Sigmoid colon (tissue), 7 donors: ENCODE measurements around the gene NOXO1. TPM values are rescaled to one million over a fixed set of nuclear protein-coding genes. Genes with fewer than 3 reads are reported as not detected.

Experiments
- DNase-seq: peaks from one replicate; pipeline ENCODE4 v3.0.0-alpha.2; 2019
- H3K27ac ChIP-seq, 4 donors: fragments of 200-600 bp; sonication (generic); one replicate each; pipeline ENCODE4 v1.5.1; 2016 to 2019; ENCODE audit warnings: mild to moderate bottlenecking in 1 of 4
- H3K27me3 ChIP-seq, 3 donors: fragments of 200-600 bp; sonication (generic); one replicate each; pipeline ENCODE4 v1.5.1; 2019; ENCODE audit warnings: mild to moderate bottlenecking in 1 of 3
- H3K36me3 ChIP-seq, 4 donors: fragments of 200-600 bp; sonication (generic); one replicate each; pipeline ENCODE4 v1.5.1; 2016 to 2019
- H3K4me1 ChIP-seq, 4 donors: fragments of 200-600 bp; sonication (generic); one replicate each; pipeline ENCODE4 v1.5.1; 2017 to 2019
- H3K4me3 ChIP-seq, 4 donors: fragments of 200-600 bp; sonication (generic); one replicate each; pipeline ENCODE4 v1.5.1; 2017 to 2019; ENCODE audit warnings: mild to moderate bottlenecking in 2 of 4, moderate library complexity in 1 of 4
- H3K9me3 ChIP-seq, 4 donors: fragments of 200-600 bp in 3 of 4; sonication (generic) in 3 of 4; one replicate each; pipeline versions ENCODE4 v1.5.1 to v1.6.1; 2013 to 2019
- CTCF ChIP-seq, 4 experiments: fragments of 450-650 bp in 3 of 4; fragments of 200-600 bp in 1 of 4; IDR thresholded peaks; one replicate each; pipeline ENCODE4 v1.5.1; 2016 to 2019; ENCODE audit warnings: antibody characterized with exemption in 4 of 4, mild to moderate bottlenecking in 3 of 4, moderate library complexity in 2 of 4
- EP300 ChIP-seq, 4 donors: sonication (generic); formaldehyde crosslinking; IDR thresholded peaks; one replicate each; pipeline ENCODE4 v1.6.1; 2017; ENCODE audit warnings: antibody characterized with exemption in 4 of 4
- POLR2A ChIP-seq, 2 donors: fragments of 450-650 bp; IDR thresholded peaks; one replicate each; pipeline ENCODE4 v1.6.1; 2016; ENCODE audit warnings: antibody characterized with exemption in 2 of 2, mild to moderate bottlenecking in 2 of 2, moderate library complexity in 2 of 2
- POLR2AphosphoS5 ChIP-seq, 4 donors: sonication (generic); formaldehyde crosslinking; IDR thresholded peaks; one replicate each; pipeline ENCODE4 v1.6.1; 2017; ENCODE audit warnings: antibody characterized with exemption in 4 of 4
- WGBS, 2 donors: extraction: QIAGEN DNeasy Blood & Tissue Kit; methylation state at CpG; one replicate each; pipeline ENCODE4 v1.1.7; 2013; 5-methylcytosine and 5-hydroxymethylcytosine counted together
- intact Hi-C: fragments of 100-400 bp; cut with DNase I; formaldehyde crosslinking; loops from one replicate; pipeline ENCODE4 v1.15.1; 2023
- polyA plus RNA-seq, 3 donors: library from polyadenylated mRNA; stranded (reverse); fragments of 200-250 nt; gene quantifications; one replicate each; pipeline ENCODE4 v1.2.3, GENCODE V29; 2013
- total RNA-seq, 4 donors: library from RNA; depleted of rRNA; stranded (reverse); fragments of >200 nt; gene quantifications; one replicate each; pipeline ENCODE4 v1.1.0, GENCODE V29; 2016
- donor health status: healthy with polysubstance abuse.
- donor health status: Bipolar disorder and iron deficiency.
- donor health status: healthy.

NOXO1 gene
- total and polyA plus RNA-seq, 7 donors: 13.8 to 47.3 (median 15.0) TPM; not detected in 4

DNA sequence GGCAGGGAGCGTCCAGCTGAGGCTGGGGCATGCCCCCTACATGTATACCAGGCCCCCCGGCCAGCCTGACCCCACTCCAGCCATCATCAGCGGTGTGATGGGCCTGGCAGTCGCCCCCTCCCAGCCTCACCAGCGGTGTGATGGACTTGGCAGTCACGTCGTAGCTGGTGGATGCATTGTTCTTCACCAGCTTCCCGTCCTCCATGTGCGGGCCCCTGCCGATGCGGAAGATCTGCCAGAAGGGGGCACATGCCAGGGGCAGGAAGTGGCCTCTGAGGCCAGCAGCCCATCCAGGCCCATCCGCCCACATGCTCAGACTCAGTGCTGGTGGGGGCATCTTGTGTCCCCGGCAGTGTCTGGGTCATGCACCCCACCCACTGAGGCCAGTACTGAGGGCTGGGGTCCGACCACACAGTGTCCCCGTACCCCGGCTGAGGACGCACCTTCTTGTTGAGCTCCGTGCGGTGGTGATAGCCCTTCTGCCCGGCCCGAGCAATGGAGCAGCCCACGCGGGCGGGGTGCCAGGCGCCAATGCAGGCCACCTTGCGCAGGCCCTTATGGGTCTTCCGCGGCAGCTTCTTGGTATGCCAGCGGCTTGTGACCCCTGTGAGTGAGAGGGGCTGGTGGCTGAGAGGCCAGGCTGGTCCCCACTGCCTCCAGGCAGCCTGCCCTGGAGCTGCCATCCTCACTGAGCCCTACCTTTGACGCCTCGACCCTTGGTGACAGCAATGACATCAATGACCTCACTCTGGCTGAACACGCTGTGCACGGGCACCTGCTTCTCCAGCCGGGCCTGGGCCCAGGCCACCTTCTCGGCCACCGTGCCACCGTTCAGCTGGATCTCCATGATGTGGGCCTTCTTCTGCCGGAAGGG lies 34.5 kb downstream of the NOXO1 start:
- TF ChIP-seq EP300 (IDR thresholded peaks at IDR 0.05) (no peak), CTCF (IDR thresholded peaks at IDR 0.05) (no peak), POLR2A (IDR thresholded peaks at IDR 0.05) (no peak), POLR2AphosphoS5 (IDR thresholded peaks at IDR 0.05) (no peak)
- Histone ChIP-seq H3K27ac (no peak overlapping the region), H3K4me3 (no peak overlapping the region), H3K4me1 (peaks cover 0 to 20% (median 9%) of the 10 kb centered on the region in 4 donors), H3K9me3 (no peaks in the 10 kb centered on the region), H3K36me3 (no peaks in the 10 kb centered on the region), H3K27me3 (no peaks in the 10 kb centered on the region)
- intact Hi-C loops: no loop called here
- WGBS, 2 donors: 91% methylated on average over 38 of the region's 38 CpGs
- peak; percentile 61 for DNase-seq

DNA sequence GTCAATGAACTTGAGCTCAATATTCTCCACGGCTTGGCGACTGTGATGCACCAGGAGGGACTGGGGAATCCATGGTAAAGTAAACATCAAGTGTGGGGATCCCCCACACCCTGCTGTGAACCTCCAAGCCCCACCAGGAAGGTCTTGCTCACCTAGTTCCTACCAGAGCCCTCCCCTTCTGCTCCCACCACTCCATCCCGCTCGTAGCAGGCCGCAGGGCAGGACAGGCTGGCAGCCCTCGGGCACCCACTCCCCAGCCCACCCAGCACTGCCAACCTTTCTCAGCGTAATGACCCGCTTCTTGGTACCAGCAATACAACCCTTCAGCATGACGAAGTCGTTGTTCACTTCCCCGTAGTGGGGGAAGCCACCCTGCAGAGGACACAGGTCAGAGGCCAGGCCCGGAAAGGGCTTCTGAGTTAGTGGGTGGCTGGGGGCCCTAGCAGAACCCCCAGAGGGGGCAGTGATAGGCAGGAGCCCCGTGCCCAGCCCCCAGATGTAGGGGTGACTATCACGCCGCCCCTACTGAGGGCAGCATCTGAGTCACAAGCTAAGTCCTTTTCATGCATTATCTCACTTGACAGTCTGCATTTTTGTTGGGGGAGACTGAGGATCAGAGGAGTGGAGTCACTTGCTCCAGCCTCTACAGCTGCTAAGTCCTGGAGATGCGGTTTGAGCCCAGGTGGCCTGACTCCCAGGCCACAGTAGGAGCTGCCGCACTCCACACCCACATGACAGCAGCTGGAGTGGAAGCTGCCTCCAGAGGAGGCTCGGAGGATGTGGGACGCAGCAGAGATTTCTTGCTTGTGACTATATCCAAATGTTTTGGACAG lies 35.5 kb downstream of the NOXO1 start:
- Histone ChIP-seq H3K4me3 (no peak overlapping the region), H3K9me3 (no peaks in the 10 kb centered on the region), H3K27ac (no peak overlapping the region), H3K27me3 (no peaks in the 10 kb centered on the region), H3K4me1 (peaks cover 0 to 29% (median 14%) of the 10 kb centered on the region in 4 donors), H3K36me3 (peaks cover 0 to 5% (median 1%) of the 10 kb centered on the region in 4 donors)
- 86 to 91% methylated on average over 19 of the region's 19 CpGs for WGBS, 2 donors
- DNase-seq: no peak
- no peak for TF ChIP-seq POLR2AphosphoS5 (IDR thresholded peaks at IDR 0.05)
- no peak for TF ChIP-seq POLR2A (IDR thresholded peaks at IDR 0.05)
- TF ChIP-seq EP300 (IDR thresholded peaks at IDR 0.05): no peak
- TF ChIP-seq CTCF (IDR thresholded peaks at IDR 0.05): no peak
- intact Hi-C loops: no loop called here

DNA sequence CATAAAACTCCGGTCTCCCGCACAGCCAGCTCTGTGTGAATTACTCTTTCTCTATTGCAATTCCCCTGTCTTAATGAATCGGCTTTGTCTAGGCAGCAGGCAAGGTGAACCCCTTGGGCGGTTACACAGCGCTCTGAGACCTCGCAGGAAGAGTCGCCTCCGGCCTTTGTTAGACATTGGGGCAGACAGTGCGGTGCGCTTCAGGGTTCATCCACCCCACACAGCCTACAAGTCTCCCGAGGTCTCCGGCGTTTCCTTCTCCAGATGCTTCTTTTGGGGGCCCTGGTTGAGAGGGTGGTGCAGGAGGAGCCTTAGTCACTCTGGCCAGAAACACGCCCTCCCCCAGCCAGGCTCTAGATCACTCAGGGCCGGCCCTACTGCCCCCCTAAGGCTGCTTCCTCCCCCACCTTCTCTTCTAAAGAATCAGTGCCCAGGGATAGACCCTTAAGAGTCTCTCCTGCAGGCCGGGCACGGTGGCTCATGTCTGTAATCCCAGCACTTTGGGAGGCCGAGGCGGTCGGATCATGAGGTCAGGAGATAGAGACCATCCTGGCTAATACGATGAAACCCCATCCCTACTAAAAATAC lies 36.6 kb downstream of the NOXO1 start:
- 92 to 96% methylated on average over 21 of the region's 21 CpGs for WGBS, 2 donors
- TF ChIP-seq EP300 (IDR thresholded peaks at IDR 0.05) (no peak), POLR2A (IDR thresholded peaks at IDR 0.05) (no peak), CTCF (IDR thresholded peaks at IDR 0.05) (no peak), POLR2AphosphoS5 (IDR thresholded peaks at IDR 0.05) (no peak)
- intact Hi-C loops: no loop called here
- Histone ChIP-seq H3K9me3 (no peaks in the 10 kb centered on the region), H3K27ac (no peak overlapping the region), H3K4me3 (no peak overlapping the region), H3K27me3 (no peaks in the 10 kb centered on the region), H3K4me1 (peaks cover 0 to 30% (median 14%) of the 10 kb centered on the region in 4 donors), H3K36me3 (peaks cover 0 to 16% (median 8%) of the 10 kb centered on the region in 4 donors)
- peak; percentile 61 for DNase-seq

DNA sequence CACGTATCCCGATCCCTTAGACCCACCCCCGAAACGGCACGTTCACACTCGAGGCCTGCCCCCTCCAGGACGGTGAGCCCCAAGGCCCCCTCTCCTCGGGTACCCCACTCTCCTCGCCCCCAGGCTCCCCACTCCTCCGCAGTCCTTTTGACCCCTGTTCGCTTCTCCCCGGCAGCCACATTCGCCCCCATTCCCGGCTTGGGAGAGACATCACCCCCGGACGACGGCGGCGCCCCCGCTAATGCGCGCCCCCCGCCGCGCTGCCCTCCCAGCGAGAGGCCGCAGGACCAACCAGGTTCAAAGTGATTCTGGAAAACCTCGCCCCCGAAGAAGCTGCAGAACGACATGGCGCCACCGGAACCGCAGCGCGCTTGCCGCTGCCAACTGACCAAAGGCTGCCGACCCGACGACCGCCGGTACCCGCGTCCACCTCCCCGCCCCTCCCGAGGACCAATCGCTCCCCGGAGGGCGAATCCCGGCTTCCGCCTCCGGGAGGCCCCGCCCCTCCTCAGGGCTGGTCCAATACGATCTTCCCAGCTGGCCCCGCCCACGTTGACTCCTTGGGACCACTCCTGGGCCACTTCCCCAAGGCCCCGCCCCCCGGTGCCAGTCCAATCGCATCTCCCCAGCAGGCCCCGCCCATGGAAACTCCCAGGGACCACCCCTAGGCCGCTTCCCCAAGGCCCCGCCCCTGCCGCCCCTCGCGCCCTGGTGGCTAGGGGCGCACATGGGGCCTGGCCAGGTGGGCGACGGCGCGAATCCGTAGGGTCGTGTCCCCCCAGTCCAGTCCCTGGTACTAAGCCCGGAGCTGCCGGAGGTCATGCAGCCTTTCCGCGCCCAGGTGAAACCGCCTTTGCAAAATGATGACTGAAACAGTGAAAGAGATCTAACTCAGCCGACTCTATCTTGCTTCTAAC lies 38.2 kb downstream of the NOXO1 start, which contains the start of gene MSRB1:
MSRB1 (minus strand) TSS at position 390 of the 917 bp plus-strand sequence; CDS start at position 347, 43 bp downstream.
- no peaks in the 10 kb centered on the region for H3K27me3 ChIP-seq
- peak; percentile 100 for DNase-seq
- peaks cover 0 to 30% (median 14%) of the 10 kb centered on the region in 4 donors for H3K4me1 ChIP-seq
- peak within 1 kb of the TSS; percentile 84 to 90 (median 87) for H3K27ac ChIP-seq
- intact Hi-C loops: no loop called here
- peaks cover 0 to 32% (median 23%) of the 10 kb centered on the region in 4 donors for H3K36me3 ChIP-seq
- H3K4me3 ChIP-seq: peak within 1 kb of the TSS; percentile 78 to 95 (median 83)
- no peaks in the 10 kb centered on the region for H3K9me3 ChIP-seq
- WGBS, 2 donors: 1% methylated on average over 77 of the region's 77 CpGs
- TF ChIP-seq POLR2A (IDR thresholded peaks at IDR 0.05) (peak; percentile 93 to 95), EP300 (IDR thresholded peaks at IDR 0.05) (no peak), POLR2AphosphoS5 (IDR thresholded peaks at IDR 0.05) (peak; percentile 96 to 99 (median 98))
